Measurements from ENCODE around the gene HINT1. TPM values are rescaled to one million over a fixed set of nuclear protein-coding genes. Genes with fewer than 3 reads are reported as not detected.
A peak's percentile ranks its signal among the peaks of the same experiment; 100 is the strongest.

Gene HINT1
- total and polyA plus RNA-seq, 9 of the 15 experiments (the other 6 are each of a cell fraction or from before 2014, with no cell fraction given) = 296 to 1,027 (median 500) TPM

- no peak for TF ChIP-seq MTA1 (IDR thresholded peaks at IDR 0.05; ENCODE audit: borderline replicate concordance)
- peak; percentile 84 for TF ChIP-seq EP400 (IDR thresholded peaks at IDR 0.05)
- TF ChIP-seq ZNF143 (CRISPR knock-in tag; IDR thresholded peaks at IDR 0.05) = peak; percentile 47; the same call in 1 of the 2 replicates
- no peak for TF ChIP-seq ZBED1 (IDR thresholded peaks at IDR 0.05)
- TF ChIP-seq, protein P1, sequence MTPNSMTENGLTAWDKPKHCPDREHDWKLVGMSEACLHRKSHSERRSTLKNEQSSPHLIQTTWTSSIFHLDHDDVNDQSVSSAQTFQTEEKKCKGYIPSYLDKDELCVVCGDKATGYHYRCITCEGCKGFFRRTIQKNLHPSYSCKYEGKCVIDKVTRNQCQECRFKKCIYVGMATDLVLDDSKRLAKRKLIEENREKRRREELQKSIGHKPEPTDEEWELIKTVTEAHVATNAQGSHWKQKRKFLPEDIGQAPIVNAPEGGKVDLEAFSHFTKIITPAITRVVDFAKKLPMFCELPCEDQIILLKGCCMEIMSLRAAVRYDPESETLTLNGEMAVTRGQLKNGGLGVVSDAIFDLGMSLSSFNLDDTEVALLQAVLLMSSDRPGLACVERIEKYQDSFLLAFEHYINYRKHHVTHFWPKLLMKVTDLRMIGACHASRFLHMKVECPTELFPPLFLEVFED (CRISPR knock-in tag; conservative IDR thresholded peaks at IDR 0.05) = peak; percentile 57; the same call in 1 of the 2 replicates
- TF ChIP-seq JUN (IDR thresholded peaks at IDR 0.05; ENCODE audit: borderline replicate concordance, low read depth, low read length) = peak; percentile 32; the same call in 1 of the 2 replicates
- 0 out of 2 replicates have a peak, but pooled peaks have one; percentile 61 for TF ChIP-seq JUN (CRISPR knock-in tag; IDR thresholded peaks at IDR 0.05; ENCODE audit: borderline replicate concordance)
- no peak for TF ChIP-seq TEAD4 (IDR thresholded peaks at IDR 0.05; ENCODE audit: low read length)
- peak; percentile 69 for TF ChIP-seq TEAD4 (CRISPR knock-in tag; IDR thresholded peaks at IDR 0.05; ENCODE audit: borderline replicate concordance)
- peak; percentile 89 for TF ChIP-seq CHD1 (IDR thresholded peaks at IDR 0.05; ENCODE audit: low read length)
- TF ChIP-seq FIP1L1 (IDR thresholded peaks at IDR 0.05; ENCODE audit: low read depth, low read length, poor library complexity, severe bottlenecking) = no peak
- peak; percentile 41; the same call in 1 of the 2 replicates for TF ChIP-seq CREM (IDR thresholded peaks at IDR 0.05; ENCODE audit: low read depth)
- no peak for TF ChIP-seq MEF2D (tag; conservative IDR thresholded peaks at IDR 0.05; ENCODE audit: low read depth)
- TF ChIP-seq PHF20 (IDR thresholded peaks at IDR 0.05; ENCODE audit: partially characterized antibody) = peak; percentile 63
- no peak for TF ChIP-seq ZNF354B (CRISPR knock-in tag; IDR thresholded peaks at IDR 0.05)
- TF ChIP-seq MEF2A (IDR thresholded peaks at IDR 0.05; ENCODE audit: control insufficient read depth, low read depth, low read length) = no peak
- no peak for TF ChIP-seq MAFG (tag; conservative IDR thresholded peaks at IDR 0.05)
- TF ChIP-seq, protein P2, sequence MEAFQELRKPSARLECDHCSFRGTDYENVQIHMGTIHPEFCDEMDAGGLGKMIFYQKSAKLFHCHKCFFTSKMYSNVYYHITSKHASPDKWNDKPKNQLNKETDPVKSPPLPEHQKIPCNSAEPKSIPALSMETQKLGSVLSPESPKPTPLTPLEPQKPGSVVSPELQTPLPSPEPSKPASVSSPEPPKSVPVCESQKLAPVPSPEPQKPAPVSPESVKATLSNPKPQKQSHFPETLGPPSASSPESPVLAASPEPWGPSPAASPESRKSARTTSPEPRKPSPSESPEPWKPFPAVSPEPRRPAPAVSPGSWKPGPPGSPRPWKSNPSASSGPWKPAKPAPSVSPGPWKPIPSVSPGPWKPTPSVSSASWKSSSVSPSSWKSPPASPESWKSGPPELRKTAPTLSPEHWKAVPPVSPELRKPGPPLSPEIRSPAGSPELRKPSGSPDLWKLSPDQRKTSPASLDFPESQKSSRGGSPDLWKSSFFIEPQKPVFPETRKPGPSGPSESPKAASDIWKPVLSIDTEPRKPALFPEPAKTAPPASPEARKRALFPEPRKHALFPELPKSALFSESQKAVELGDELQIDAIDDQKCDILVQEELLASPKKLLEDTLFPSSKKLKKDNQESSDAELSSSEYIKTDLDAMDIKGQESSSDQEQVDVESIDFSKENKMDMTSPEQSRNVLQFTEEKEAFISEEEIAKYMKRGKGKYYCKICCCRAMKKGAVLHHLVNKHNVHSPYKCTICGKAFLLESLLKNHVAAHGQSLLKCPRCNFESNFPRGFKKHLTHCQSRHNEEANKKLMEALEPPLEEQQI (IDR thresholded peaks at IDR 0.05) = peak; percentile 39; the same call in 1 of the 2 replicates
- no peak for TF ChIP-seq MECOM (CRISPR knock-in tag; IDR thresholded peaks at IDR 0.05)
- 0 out of 2 replicates have a peak, but pooled peaks have one; percentile 20 for TF ChIP-seq ZBTB2 (IDR thresholded peaks at IDR 0.05)
- 0 out of 2 replicates have a peak, but pooled peaks have one; percentile 35 for TF ChIP-seq GTF2E2 (tag; IDR thresholded peaks at IDR 0.05)
- TF ChIP-seq PHB (CRISPR knock-in tag; IDR thresholded peaks at IDR 0.05) = 0 out of 2 replicates have a peak, but pooled peaks have one; percentile 18
Measured at GRCh38 chr5:131164191-131165118, 601 bp downstream of the HINT1 start (continued).

Data from K562 (cell line).